Measurements from ENCODE around the gene ST7.
A peak's percentile ranks its signal among the peaks of the same experiment; 100 is the strongest.

The ST7 gene

DNA sequence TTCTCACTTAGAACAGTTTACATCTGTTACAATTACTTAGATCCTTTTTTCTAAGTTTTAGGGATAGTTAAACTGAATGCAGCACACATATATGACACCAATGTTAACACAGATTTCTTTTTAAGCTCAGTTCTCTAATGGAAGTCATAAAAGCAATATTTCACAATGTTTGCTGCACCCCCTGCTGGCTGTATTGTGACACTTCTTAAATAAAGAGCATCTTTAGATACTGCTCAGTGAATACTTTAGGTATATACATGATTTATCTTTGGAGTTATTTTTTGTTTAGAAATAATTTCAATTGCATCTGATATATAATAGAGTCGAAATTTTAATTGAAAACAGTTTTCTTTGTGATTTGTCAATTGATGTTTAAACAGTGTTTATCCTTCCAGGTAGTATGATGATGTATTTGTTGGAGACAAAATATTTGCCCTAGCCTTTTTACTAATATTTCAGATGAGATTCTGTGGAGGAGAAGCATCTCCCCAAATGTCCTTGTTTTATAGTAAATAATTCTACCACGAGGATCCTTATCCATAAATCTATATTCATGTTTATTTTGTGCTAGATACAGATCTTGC lies 174.4 kb downstream of the ST7 start:
- peak; percentile 16 to 30 for DNase-seq (ENCODE audit: low read depth in 2 of 2)

DNA sequence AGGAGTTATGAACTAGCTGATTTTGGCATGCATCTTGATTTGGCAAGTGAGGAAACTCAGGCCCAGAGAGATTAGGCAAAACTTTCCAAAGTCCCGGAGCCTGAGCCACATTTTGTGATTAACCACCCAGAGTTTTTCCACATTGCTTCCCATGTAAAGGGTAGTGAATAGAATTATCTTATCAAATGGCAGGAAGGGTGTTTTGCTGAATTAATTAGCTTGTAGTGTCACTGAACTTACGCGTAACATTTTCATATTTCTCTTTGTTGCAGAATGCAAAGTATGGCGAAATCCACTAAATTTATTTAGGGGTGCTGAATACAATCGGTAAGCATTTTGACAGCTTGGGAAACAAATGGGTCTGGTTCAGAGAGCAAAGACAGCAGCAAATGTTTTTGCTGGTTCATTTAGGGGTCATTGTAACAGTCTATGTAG lies 176.2 kb downstream of the ST7 start:
- DNase-seq (ENCODE audit: low read depth in 2 of 2): no peak

DNA sequence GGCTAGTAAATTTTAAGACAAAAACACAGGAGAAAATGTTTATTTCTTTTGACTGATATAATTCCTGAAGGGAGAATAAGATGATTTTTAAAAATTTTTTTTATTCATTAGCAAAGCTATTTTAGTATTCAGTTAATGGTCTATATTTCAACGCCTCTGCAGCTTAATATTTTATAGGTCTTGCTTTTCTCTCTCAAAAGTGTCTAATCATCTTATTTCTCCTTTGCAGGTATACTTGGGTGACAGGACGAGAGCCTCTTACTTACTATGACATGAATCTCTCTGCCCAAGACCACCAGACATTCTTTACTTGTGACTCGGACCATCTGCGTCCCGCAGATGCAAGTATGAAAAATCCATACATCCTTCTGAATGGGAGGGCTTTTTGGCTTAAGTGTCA lies 177.0 kb downstream of the ST7 start:
- DNase-seq (ENCODE audit: low read depth in 2 of 2): no peak

DNA sequence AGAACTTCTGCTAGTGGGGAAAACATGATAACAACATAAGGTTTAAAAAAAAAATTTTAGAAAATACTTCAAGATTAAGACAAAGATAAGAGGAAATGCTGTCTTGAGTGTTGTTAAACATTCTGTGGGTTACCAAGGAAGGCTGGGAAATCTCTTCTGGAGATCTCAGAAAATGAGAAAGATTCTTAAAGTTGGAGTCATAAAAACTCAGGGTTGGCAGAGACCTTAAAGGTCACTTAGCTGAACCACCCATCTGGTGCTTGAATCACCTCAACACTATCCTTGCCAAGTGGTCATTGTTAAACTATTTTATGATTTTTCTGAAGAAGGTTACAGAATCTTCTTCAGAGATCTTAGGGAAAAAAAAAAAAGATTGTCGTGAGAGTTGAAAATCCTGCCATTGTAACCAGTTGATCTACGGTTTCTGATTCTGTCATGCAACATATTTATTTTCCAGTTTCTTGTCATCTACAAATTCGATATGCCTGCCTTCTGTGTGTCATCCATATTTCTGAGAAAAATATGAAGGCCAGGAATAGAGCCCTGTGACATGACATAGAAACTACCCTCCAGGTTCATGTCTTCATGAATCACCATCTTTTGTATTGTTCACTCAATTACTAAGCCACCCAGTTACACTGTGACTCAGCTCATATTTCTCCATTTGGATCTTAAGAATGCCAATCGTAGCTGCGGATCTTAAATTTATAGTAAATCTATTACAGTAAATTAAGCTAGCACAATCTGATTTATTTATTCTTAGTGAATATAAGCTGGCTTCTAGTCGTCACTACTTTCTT lies 179.2 kb downstream of the ST7 start:
- no peak for DNase-seq (ENCODE audit: low read depth in 2 of 2)

DNA sequence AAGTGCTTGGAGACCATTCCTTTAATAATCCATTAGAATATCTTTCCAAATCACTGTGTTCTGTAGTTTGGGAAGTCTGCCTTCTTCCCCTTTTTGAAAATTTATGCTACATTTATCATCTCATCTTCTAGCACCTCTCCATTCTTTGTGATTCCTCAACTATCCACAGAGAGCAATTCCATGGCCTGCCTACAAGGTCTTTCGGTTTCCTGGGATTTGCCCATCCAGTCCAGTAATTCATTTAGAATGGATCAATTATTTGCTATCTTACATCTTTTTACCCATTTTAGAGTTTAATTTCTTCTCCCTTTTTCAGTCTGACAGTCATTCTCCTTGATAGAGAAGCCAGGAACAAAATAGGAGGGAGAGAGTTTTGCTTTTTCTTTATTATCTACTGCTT lies 179.8 kb downstream of the ST7 start:
- no peak for DNase-seq (ENCODE audit: low read depth in 2 of 2)

DNA sequence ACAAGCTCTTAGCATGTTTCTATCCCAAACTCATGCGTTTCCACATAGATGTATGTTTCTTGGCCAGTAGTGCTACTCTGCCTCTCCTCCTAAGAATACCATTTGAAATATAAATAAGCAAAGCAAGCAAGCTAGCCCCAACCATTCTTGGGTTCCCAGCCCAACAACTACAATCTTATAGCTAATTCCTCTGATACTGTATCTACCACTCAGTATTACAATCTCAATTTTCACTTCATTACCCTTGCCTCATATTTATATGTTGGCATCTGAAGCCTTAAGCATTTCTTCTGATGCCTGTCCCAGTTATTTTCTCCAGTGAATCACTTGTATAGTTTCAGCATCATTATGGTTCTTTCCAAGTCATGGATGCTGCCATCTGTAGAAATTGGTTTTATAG lies 181.1 kb downstream of the ST7 start:
- no peak for DNase-seq (ENCODE audit: low read depth in 2 of 2)

DNA sequence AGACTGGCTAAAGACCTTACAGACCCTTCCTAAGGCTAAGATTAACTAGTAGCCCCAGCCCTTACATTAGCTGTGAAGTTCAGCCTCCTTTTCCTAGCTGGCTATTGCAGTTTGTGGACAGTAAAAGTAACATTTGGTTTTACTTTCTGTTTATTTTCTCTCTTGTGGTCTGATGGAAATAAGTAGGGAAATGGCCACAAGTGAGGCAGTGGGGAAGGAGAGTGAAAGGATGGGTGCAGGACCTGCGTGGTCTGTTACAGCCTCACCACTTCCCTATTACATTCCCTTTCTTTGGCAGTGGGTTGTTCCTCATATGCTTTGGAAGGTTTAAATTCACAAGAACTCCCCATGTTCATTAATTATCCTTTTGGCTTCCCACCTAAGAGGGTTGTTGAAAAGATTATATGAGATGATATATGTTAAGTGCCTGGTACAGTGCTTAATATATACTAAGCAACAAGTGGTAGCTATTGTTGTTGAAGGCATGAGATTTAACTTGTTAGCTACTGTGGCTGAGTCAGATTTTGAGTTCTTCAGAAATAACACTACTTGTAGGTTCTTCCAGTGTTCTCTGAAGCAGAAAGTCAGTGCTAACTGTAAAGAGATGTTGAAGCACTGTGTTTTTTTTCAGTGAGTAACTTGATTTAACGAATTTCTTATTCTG lies 181.7 kb downstream of the ST7 start:
- DNase-seq (ENCODE audit: low read depth in 2 of 2): no peak

DNA sequence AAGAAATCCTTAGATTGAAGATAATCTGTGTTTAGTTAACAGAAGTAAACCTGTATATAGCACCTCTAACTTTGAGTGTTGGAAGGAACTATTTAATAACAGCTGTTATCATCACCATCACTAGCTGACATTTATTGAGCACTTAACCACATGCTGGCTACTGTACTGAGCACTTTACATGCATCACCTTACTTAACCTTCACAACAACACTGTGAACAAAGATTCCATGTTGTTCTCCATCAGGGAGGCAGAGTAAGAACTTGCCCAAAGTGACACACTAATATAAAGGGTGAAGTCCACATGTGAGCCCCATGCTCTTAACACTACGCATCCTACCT lies 182.2 kb downstream of the ST7 start:
- no peak for DNase-seq (ENCODE audit: low read depth in 2 of 2)

DNA sequence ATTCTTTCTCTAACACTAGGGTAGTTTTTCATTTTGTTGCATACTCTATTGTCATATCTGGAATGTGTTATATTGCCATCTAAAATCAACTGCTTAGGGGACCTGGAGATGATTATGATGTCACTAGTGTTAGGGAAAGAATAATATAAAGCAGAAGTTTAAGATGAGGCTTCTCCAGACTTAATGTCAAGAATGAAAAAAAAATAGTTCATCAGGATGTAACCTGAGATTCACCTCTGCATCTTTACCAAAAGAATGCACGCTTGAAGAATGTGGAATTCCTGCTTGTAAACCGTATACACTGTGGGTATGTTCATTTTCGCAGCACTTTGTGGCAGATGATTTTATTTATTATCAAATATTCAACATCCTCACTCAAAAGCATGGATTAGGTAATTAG lies 184.6 kb downstream of the ST7 start:
- no peak for DNase-seq (ENCODE audit: low read depth in 2 of 2)

DNA sequence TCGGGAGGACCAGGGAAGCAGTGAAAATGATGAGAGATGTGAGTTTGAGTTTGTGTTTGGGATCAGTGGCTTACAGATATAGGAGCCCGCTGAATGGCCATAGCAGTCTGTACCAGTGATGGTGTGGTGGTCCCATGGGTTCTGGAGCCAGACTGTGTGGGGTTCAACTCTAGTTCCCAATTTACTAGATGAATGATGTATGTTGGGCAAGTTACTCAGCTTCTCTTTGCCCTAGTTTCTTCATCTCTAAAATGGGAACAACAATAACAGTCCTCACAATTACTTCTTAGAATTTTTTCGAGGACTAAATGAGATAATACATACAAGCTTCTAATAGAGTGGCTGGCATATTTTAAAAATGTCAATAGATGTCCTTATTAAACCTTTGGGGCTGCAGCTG lies 185.2 kb downstream of the ST7 start:
- no peak for DNase-seq (ENCODE audit: low read depth in 2 of 2)

DNA sequence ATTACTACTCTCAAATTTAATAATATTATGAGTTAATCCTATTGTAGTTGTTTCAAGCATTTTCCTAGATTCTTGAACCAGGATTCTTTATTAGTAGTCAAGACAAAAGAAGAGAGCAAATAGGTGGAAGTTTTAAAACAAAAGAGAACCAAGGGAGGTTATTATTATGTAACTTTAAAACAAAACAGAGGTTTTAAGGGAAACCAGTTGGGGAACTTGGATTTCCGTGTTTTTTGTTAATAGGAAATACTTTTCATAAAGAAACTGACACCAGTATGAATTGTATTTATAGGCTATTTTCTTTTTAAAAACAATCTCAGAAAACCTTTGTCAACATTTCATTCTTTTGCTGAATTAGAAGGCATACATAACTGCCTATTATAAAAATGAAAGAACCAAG lies 185.7 kb downstream of the ST7 start:
- no peak for DNase-seq (ENCODE audit: low read depth in 2 of 2)

DNA sequence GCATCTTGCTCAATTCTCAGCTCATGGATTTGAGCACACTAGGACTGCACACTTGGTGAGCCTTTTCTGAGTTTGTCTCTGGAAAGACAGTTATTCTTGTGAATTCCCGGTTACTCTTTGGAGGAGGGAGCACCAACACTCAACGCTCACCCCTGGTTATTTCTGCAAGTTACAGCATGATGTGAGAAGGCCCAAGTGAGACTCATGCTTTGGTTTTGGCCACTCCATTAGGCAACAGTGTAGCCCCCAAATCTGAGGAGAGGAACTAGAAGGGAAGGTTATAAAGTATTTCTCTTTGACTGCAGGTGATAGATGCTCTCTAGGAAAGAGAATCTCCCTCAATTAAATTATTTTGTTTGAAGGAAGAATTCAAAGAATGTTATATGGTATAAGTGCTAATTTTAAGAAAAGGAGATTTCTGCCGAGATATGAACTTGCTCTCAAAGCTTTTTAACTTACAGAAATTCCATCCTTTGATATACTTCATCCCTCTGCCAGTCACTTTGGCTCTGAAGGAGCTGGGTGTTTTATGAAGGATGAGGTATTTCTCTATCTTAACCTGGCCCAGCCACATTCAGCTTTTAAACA lies 186.2 kb downstream of the ST7 start:
- no peak for DNase-seq (ENCODE audit: low read depth in 2 of 2)

DNA sequence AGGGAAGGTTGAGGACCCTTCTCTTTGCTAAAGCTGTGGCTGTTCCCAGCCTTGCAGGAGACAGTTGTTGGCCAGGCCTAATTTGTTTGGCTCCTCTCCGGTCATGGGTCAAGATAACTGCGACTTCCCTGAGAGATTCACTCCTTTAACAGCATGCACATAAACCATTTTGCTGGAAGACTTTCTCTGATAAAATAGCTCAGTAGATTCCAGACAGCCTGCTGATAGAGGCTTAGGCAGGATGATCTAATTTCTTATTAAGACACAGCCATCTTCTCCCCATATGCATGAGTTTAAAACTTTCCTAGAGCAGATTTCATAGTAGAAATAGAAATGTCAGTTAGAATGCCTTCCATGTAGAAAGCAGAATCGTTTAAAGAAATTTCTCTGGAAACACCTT lies 187.6 kb downstream of the ST7 start:
- DNase-seq (ENCODE audit: low read depth in 2 of 2): no peak

DNA sequence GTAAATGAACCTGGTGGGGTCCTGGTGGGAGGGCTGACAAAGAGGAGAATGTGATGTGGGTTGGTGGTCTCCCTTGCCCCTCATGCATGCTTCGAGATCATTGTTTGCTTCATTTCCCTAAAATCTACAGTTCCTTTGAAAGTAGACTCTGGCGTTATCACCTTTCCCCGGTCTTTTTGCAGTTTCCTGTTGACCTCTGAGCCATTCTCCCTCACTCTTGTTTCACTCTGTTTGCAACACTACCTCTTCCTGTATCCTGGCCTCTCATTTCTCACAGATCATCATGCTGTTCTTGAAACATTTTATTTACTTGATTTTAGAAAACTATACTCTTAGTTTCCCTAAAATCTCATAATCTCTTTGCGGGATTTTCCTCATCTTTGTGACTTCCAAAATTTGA lies 189.8 kb downstream of the ST7 start:
- no peak for DNase-seq (ENCODE audit: low read depth in 2 of 2)

DNA sequence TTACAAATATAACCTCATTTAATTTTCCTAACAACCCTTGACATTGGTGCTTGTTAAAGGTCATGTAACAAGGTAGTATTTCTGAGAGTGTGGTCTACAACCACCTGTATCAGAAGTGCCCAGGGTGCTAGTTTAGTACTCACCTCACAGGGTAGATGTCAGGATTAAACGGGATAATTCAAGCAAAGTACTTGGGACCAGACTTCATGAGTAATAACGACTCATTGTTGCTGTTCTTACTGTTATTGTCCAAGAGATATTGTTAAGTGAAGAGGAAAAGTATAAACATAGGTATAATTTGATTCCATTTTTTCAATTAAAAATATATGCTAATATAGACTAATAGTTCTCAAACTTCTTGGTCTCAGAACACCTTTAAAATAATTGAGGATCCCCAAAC lies 190.3 kb downstream of the ST7 start:
- no peak for DNase-seq (ENCODE audit: low read depth in 2 of 2)

DNA sequence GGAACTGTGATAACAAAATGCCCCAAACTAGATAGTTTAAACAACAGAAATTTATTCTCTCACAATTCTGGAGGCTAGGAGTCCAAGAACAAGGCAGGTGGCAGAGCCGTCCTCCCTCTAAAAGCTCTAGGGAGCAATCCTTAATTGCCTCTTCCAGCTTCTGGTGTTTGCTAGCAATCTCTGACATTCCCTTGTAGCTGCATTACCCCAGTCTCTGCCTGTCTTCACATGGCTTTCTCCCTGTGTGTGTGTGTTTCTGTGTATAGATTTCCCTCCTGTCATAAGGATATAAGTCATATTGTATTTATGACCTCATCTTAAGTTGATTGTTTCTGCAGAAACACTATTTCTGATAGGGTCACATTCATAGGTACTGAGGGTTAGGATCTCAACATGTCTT lies 192.0 kb downstream of the ST7 start:
- no peak for DNase-seq (ENCODE audit: low read depth in 2 of 2)

DNA sequence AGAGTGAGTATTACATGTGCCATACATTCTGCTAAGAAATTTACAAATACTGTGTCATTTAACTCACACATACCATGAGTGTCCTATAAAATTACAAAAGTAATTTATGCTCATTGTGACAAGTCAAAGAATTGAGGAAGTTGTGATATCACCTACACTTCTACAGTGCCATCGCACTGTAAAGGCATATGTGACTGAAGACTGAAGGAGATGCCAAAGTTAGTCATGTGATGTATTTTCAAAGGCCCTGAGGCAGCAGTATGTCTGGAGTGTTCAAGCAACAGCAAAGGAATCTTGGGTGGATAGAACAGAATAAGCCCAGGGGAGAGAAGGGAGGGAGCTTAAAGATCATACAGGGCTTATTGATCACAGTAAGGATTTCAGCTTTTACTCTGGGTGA lies 192.8 kb downstream of the ST7 start:
- DNase-seq (ENCODE audit: low read depth in 2 of 2): no peak

DNA sequence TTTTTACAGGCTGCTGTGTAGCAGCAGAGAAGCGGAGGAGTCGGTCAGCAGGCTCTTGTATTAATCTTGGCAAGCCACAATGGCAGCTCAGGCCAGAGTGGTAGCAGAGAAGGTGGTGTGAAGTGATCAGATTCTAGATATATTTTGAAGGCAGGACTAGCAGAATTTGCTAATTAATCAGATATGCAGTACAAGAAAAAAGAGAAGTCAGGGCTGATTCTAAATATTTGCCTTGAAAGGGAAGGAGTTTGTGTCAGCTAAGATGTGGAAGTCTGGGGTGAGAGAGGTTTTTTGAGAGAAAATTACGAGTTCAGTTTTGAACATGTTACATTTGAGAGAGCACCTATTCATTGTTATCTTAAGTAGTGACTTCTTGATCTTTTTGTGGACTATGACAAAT lies 193.2 kb downstream of the ST7 start:
- DNase-seq (ENCODE audit: low read depth in 2 of 2): no peak

DNA sequence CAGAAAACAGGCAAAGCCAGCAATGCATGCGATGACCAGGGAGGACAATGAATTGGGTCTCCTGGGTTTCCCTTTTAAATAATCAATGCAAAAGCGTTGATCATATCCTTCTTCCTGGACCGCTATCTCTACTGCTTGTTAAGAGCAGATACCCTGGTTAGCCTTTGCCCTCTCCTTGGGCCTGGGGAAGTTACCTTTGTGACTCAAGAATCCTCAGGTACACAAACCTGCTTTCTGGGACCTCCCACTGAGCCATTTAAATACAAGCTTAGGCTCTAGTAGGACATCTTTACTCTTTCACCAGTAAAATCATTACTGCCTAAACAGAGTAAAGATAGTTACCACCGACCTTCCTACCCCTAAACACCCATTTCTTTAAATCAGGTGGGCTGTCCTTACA lies 195.7 kb downstream of the ST7 start:
- no peak for DNase-seq (ENCODE audit: low read depth in 2 of 2)

DNA sequence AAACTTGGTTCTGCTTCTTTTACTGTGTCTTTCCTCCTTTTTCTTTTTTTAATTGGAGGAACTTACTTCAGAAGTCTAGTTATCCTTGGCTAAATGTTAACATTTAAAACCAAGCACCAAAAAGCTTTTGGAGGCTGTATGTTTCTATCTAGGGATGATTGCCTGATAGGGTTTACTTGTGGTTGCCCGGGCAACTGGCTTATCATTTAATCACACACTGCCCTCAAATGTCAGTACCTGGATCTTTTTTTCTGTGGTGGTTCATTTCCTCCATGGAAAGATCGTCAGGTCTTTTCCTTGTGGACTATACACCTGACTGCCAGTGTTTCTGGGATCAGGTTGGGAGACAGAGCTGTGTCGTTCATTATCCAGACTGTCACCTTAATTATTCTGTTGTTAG lies 196.4 kb downstream of the ST7 start:
- no peak for DNase-seq (ENCODE audit: low read depth in 2 of 2)

DNA sequence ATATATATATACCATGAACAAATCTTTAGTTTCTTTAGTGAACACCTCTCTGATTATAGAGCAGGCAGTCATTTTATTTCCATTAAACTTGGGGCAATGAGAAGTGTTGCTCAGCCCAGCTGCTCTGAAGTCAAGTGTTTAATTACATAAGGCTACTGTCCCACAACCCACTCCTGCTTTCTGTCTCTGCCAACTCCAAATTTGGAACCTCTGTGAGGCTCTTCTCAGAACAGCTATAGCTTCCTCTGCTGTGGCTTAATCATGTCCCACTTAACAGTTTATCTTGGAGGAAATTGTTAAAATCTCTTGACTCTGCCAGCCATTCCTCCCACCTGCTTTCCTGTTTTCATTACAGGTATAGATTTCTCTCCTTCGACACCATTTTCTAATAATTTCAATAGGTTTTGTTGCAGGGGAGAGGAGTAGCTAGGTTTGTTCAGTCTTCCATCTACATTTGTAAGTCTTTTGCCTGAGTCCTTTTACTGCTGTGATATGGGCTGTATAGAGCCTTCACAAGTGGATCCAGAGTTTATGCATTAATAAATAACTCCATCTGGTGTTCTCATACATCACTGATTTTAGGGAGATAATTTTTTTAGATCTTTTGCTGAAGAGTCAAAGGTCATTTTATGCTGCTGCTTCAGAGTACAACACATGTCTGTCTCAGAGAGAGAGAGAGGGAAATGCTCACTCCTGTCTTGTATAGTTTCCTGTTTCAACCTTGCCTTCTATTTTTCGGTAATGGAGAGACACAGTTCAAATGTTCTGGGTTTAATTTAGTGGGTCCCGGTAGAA lies 199.1 kb downstream of the ST7 start:
- DNase-seq (ENCODE audit: low read depth in 2 of 2): no peak

DNA sequence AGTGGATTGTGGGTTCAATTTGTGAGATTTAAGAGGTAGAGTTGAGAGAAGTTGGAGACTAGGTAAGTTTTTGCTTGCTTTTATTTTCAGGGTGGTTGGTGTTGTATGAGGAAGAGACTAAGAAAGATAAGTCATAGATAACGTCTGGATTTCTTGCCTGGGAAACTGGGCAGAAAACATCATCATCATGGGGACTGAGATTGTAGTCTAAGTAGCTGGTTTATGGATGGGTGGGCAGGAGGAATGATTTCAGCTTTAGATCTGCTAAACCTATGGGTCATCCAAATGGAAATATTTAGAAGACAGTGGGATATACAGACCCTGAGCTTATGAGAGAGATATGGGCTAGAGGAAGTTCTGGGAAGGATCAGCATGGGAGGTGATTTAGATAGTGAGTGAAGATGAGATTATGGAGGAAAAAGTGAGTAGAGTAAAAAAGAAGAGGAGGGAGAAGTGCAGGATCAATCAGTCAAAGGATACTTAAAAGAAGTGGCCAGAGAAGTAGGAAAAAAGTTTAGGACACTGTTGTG lies 199.8 kb downstream of the ST7 start:
- DNase-seq (ENCODE audit: low read depth in 2 of 2): no peak

All from stimulated activated CD4-positive, alpha-beta T cell treated with anti-CD3 and anti-CD28 coated beads, Interleukin-4, amount 100 ng/mL, for 48 hours (primary cell).